HEK293 (cell line): ENCODE results near the gene SOX11.
"Not testable (repeated sequence)": the region's sequence is repeated elsewhere in the genome, so short reads cannot be mapped to it uniquely, and the experiment has no call there.

Experiments
- CTCF ChIA-PET: fragments of 350-600 bp; formaldehyde crosslinking; extraction: SDS; loops from one replicate; lab custom pipeline; 2021; ENCODE audit warnings: antibody characterized with exemption; lab: Yijun Ruan, JAX
- POLR2A ChIA-PET: fragments of 300-600 bp; formaldehyde crosslinking; extraction: SDS; loops from one replicate; lab custom pipeline; 2020; ENCODE audit warnings: antibody characterized with exemption, inconsistent platforms; lab: Yijun Ruan, JAX
- H3K27ac ChIP-seq: fragments of 200-500 bp; sonication (Bioruptor generic); 2 replicates; pipeline ENCODE4 v1.5.1; 2014; ENCODE audit warnings: low read depth, low read length, control low read depth, inconsistent platforms; ENCODE audit errors: extremely low read depth
- H3K36me3 ChIP-seq, 2 experiments: fragments of 200-500 bp in 1 of 2; sonication (Bioruptor generic) in 1 of 2; 1 replicate in 1 of 2; 2 replicates in 1 of 2; pipeline ENCODE4 v1.5.1; 2014 to 2017; ENCODE audit warnings: inconsistent platforms in 2 of 2, low read length in 2 of 2; ENCODE audit not compliant: control insufficient read depth in 2 of 2, insufficient read depth in 1 of 2
- H3K4me1 ChIP-seq: fragments of 200-500 bp; sonication (Bioruptor generic); 2 replicates; pipeline ENCODE4 v1.5.1; 2014; ENCODE audit warnings: mild to moderate bottlenecking, low read length, inconsistent platforms; ENCODE audit not compliant: control insufficient read depth, insufficient read depth
- H3K4me3 ChIP-seq: 2 replicates; pipeline ENCODE4 v1.5.1; 2011; ENCODE audit warnings: low read depth, mild to moderate bottlenecking, control low read depth, low read length, moderate library complexity
- H3K9me3 ChIP-seq: fragments of 200-500 bp; sonication (Bioruptor generic); 2 replicates; pipeline ENCODE4 v1.5.1; 2014; ENCODE audit warnings: low read depth, low read length, inconsistent platforms; ENCODE audit not compliant: control insufficient read depth, insufficient read depth
- BCL11B ChIP-seq: fragments of 450-650 bp; formaldehyde crosslinking; IDR thresholded peaks from 2 replicates; pipeline ENCODE4 v1.5.1; 2016; ENCODE audit warnings: low read depth, missing biosample characterization, missing genetic modification characterization
- HOXA7 ChIP-seq: sonication (generic); formaldehyde crosslinking; IDR thresholded peaks from 2 replicates; pipeline ENCODE4 v1.8.1; 2022; ENCODE audit warnings: missing genetic modification reagents, borderline replicate concordance
- KLF10 ChIP-seq: fragments of 450-650 bp; IDR thresholded peaks from 2 replicates; pipeline ENCODE4 v1.5.1; 2018; ENCODE audit warnings: missing biosample characterization, mild to moderate bottlenecking, missing genetic modification characterization
- KLF7 ChIP-seq: fragments of 450-650 bp; formaldehyde crosslinking; IDR thresholded peaks from 2 replicates; pipeline ENCODE4 v1.5.1; 2016; ENCODE audit warnings: missing biosample characterization, missing genetic modification characterization, borderline replicate concordance
- SP7 ChIP-seq: fragments of 450-650 bp; formaldehyde crosslinking; IDR thresholded peaks from 2 replicates; pipeline ENCODE4 v1.5.1; 2016; ENCODE audit warnings: missing biosample characterization, missing genetic modification characterization
- TCF7L2 ChIP-seq: IDR thresholded peaks from 2 replicates; pipeline ENCODE4 v1.6.1; 2011; ENCODE audit warnings: low read depth, mild to moderate bottlenecking, inconsistent platforms, low read length, moderate library complexity, borderline replicate concordance
- ZNF114 ChIP-seq: fragments of 450-650 bp; formaldehyde crosslinking; IDR thresholded peaks from 2 replicates; pipeline ENCODE4 v1.5.0; 2017; ENCODE audit warnings: missing biosample characterization, missing genetic modification characterization
- ZNF16 ChIP-seq: fragments of 450-650 bp; formaldehyde crosslinking; IDR thresholded peaks from 2 replicates; pipeline ENCODE4 v1.5.1; 2016; ENCODE audit warnings: low read depth, missing biosample characterization, missing genetic modification characterization
- ZNF202 ChIP-seq: fragments of 450-650 bp; formaldehyde crosslinking; IDR thresholded peaks from 2 replicates; pipeline ENCODE4 v1.5.1; 2016; ENCODE audit warnings: missing biosample characterization, missing genetic modification characterization, borderline replicate concordance
- ZNF274 ChIP-seq, 2 experiments: fragments of 200-500 bp in 1 of 2; fragments of 450-650 bp in 1 of 2; sonication (Bioruptor generic) in 1 of 2; formaldehyde crosslinking in 1 of 2; IDR thresholded peaks; 2 replicates each; pipeline versions ENCODE4 v1.5.1 to v1.6.1; 2014 to 2016; ENCODE audit warnings: borderline replicate concordance in 1 of 2, inconsistent platforms in 1 of 2, low read length in 1 of 2, missing biosample characterization in 1 of 2, missing genetic modification characterization in 1 of 2
- ZNF366 ChIP-seq: fragments of 450-650 bp; formaldehyde crosslinking; conservative IDR thresholded peaks from 2 replicates; pipeline ENCODE4 v1.5.1; 2016; ENCODE audit warnings: missing biosample characterization, missing genetic modification characterization
- ZNF548 ChIP-seq: fragments of 450-650 bp; formaldehyde crosslinking; IDR thresholded peaks from 2 replicates; pipeline ENCODE4 v1.5.1; 2016; ENCODE audit warnings: missing biosample characterization, missing genetic modification characterization
- ZNF549 ChIP-seq: fragments of 450-650 bp; IDR thresholded peaks from 2 replicates; pipeline ENCODE4 v1.5.1; 2018; ENCODE audit warnings: missing biosample characterization, missing genetic modification characterization, mild to moderate bottlenecking, inconsistent platforms, moderate library complexity
- ZNF561 ChIP-seq: fragments of 450-650 bp; IDR thresholded peaks from 2 replicates; pipeline ENCODE4 v1.5.1; 2018; ENCODE audit warnings: missing biosample characterization, missing genetic modification characterization, borderline replicate concordance
- ZNF585B ChIP-seq: fragments of 450-650 bp; formaldehyde crosslinking; IDR thresholded peaks from 2 replicates; pipeline ENCODE4 v1.5.1; 2016; ENCODE audit warnings: missing biosample characterization, missing genetic modification characterization
- ZNF610 ChIP-seq: fragments of 450-650 bp; formaldehyde crosslinking; IDR thresholded peaks from 2 replicates; pipeline ENCODE4 v1.5.1; 2016; ENCODE audit warnings: missing biosample characterization, missing genetic modification characterization, borderline replicate concordance
- ZNF624 ChIP-seq: fragments of 450-650 bp; formaldehyde crosslinking; IDR thresholded peaks from 2 replicates; pipeline ENCODE4 v1.5.1; 2017; ENCODE audit warnings: missing biosample characterization, missing genetic modification characterization
- ZSCAN30 ChIP-seq: fragments of 450-650 bp; IDR thresholded peaks from 2 replicates; pipeline ENCODE4 v1.5.1; 2018; ENCODE audit warnings: missing biosample characterization, mild to moderate bottlenecking, missing genetic modification characterization, moderate library complexity
- ZXDB ChIP-seq: fragments of 450-650 bp; formaldehyde crosslinking; IDR thresholded peaks from 2 replicates; pipeline ENCODE4 v1.5.1; 2016; ENCODE audit warnings: missing biosample characterization, missing genetic modification characterization
- TF ChIP-seq, protein P1 (sequence below): fragments of 450-650 bp; formaldehyde crosslinking; IDR thresholded peaks from 2 replicates; pipeline ENCODE4 v1.5.1; 2016; ENCODE audit warnings: missing biosample characterization, missing genetic modification characterization
- TF ChIP-seq, protein P2 (sequence below): fragments of 450-650 bp; formaldehyde crosslinking; IDR thresholded peaks from 2 replicates; pipeline ENCODE4 v1.5.1; 2017; ENCODE audit warnings: missing biosample characterization, missing genetic modification characterization
- TF ChIP-seq, protein P3 (sequence below): fragments of 450-650 bp; formaldehyde crosslinking; IDR thresholded peaks from 2 replicates; pipeline ENCODE4 v1.5.1; 2017; ENCODE audit warnings: missing biosample characterization, mild to moderate bottlenecking, missing genetic modification characterization, moderate library complexity

Gene SOX11

DNA sequence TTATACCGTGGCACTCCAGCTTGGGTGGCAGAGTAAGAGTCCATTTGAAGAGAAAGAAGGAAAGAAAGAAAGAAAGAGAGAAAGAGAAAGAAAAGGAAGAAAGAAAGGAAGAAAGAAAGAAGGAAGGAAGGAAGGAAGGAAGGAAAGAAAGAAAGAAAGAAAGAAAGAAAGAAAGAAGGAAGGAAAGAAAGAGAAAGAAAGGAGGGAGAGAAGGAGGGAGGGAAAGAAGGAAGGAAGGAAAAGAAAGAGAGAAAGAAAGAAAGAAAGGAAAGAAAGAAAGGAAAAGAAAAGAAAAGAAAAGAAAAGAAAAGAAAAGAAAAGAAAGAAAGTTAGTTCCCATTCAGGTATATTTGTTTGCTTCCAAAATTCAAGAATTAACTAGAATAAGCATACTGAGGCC lies 24.5 kb upstream of the SOX11 start:
- H3K4me1 ChIP-seq, H3K9me3 ChIP-seq, H3K27ac ChIP-seq, CTCF ChIA-PET, H3K36me3 ChIP-seq, POLR2A ChIA-PET, H3K4me3 ChIP-seq: not testable (repeated sequence)
- TF ChIP-seq ZNF366 (tag by site-specific recombination) = peak; percentile 62

DNA sequence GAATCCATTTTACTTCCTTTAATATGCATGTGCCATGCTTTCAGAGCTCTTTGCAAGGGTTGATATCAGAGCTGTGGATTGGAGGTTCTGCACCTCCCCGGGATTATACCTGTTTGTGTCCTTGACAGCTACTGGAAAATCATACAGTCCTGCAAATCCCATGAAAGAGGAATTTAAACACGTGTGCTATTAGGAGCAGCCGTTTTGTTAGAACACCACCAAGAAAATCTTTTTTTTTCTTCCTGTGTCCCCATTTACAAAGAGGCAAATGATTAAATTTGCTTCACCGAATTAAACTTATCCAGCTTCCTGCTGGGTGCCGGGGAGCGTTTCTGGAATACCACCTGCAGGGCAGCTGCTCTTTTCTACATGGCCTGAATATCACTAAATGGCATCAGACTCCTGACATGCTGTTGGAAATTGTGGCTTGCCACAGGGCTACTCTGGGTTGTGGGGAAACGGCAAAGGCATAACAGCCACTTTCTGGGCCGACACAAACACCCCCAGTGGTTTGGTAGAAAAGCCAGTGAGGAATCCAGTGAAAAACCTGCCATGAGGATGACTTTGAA lies 23.4 kb upstream of the SOX11 start:
- Histone ChIP-seq H3K4me3 (no peak overlapping the region), H3K36me3 (no peaks in the 10 kb centered on the region), H3K9me3 (no peaks in the 10 kb centered on the region), H3K27ac (no peak overlapping the region), H3K4me1 (no peaks in the 10 kb centered on the region)
- TF ChIP-seq TCF7L2 = no peak
- no peak for TF ChIP-seq ZNF624 (tag by site-specific recombination)
- no peak for TF ChIP-seq HOXA7 (CRISPR knock-in tag)
- TF ChIP-seq ZXDB (tag by site-specific recombination) = no peak
- no peak for TF ChIP-seq KLF10 (tag by site-specific recombination)
- CTCF ChIA-PET = no interaction called here
- POLR2A ChIA-PET = no interaction called here

DNA sequence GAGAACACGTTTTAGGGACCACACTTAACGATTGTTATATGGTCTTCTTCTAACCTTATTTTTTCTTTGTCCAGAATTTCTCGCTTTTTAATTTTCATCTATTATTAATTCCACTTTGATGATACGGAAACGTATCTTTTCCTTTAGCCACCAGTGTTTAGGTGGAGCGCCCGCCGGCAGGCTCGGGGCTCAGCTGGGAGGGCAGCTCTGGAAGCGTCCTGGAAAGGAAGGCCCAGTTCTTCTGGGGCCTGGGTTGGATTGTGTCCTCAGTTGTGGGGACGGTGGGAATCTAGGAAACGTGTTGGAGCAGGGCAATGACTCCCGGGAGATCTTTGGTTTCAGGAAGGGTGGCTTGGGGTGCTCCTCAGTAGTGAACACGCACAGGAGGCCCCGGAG lies 19.4 kb upstream of the SOX11 start:
- Histone ChIP-seq H3K36me3 (no peaks in the 10 kb centered on the region), H3K9me3 (no peaks in the 10 kb centered on the region), H3K4me1 (no peaks in the 10 kb centered on the region), H3K27ac (no peak overlapping the region), H3K4me3 (no peak overlapping the region)
- ChIA-PET CTCF (no interaction called here), POLR2A (no interaction called here)
- TF ChIP-seq, protein P1, sequence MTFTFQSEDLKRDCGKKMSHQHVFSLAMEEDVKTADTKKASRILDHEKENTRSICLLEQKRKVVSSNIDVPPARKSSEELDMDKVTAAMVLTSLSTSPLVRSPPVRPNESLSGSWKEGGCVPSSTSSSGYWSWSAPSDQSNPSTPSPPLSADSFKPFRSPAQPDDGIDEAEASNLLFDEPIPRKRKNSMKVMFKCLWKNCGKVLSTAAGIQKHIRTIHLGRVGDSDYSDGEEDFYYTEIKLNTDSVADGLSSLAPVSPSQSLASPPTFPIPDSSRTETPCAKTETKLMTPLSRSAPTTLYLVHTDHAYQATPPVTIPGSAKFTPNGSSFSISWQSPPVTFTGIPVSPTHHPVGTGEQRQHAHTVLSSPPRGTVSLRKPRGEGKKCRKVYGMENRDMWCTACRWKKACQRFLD (tag by site-specific recombination) = no peak
- TF ChIP-seq SP7 (tag by site-specific recombination) (no peak), ZNF561 (no peak), ZNF202 (no peak)

DNA sequence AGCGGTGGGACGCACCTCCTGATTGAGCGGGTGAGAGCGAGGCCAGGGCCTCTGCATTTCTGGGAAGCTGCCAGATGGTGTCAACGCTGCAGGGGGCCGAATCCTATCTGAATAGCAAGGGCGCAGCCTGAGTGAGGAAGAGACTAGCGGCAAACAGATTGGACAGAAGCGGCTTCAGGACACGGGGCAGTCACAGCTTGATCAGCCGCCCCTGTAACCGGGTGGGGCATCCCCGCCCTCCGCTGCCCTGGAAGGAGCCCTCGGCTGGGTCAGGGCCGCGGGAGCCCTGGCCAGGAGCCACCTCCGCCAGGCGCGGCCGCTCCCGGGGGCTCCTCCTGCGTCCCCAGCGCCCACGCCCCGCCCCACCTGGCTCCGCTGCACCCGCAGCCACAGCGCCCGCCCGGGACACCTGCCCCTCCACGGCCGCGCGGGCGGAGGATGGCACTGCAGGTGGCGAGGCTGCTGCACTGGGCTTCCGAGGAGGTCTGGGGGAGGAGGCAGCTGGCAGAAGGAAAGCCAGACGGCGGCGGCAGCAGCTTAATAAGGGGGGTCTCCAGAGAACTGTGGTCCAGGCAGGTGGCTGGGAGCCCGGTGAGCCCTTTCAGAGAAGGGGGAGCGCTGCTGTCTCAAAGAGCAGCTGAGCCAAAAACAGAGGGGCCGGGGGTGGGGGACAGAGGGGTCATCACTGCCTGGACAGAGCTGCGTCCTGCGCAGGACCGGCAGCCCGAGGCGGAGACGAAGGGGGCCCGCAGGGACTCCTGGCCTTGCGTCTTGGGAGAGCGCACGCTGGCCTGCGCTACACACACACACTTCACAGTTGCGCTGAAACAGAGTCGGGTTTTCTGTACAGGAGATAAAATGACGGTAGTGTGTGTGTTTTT lies 18.8 kb upstream of the SOX11 start:
- ChIA-PET CTCF (interaction anchor here (0.6 kb wide), 1 partner anchor 1150 kb away, joined by 3 read pairs; no protein-coding TSS in a partner anchor), POLR2A (interaction anchor here (1.2 kb wide), 1 partner anchor 19 kb away, joined by 4 read pairs; the partner anchor contains the start of gene SOX11)
- TF ChIP-seq, protein P2, sequence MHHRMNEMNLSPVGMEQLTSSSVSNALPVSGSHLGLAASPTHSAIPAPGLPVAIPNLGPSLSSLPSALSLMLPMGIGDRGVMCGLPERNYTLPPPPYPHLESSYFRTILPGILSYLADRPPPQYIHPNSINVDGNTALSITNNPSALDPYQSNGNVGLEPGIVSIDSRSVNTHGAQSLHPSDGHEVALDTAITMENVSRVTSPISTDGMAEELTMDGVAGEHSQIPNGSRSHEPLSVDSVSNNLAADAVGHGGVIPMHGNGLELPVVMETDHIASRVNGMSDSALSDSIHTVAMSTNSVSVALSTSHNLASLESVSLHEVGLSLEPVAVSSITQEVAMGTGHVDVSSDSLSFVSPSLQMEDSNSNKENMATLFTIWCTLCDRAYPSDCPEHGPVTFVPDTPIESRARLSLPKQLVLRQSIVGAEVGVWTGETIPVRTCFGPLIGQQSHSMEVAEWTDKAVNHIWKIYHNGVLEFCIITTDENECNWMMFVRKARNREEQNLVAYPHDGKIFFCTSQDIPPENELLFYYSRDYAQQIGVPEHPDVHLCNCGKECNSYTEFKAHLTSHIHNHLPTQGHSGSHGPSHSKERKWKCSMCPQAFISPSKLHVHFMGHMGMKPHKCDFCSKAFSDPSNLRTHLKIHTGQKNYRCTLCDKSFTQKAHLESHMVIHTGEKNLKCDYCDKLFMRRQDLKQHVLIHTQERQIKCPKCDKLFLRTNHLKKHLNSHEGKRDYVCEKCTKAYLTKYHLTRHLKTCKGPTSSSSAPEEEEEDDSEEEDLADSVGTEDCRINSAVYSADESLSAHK = no peak
- TF ChIP-seq ZNF585B (tag by site-specific recombination) = no peak
- TF ChIP-seq ZNF114 (tag by site-specific recombination) = no peak
- no peak for TF ChIP-seq ZNF561
- no peak for TF ChIP-seq ZNF610
- TF ChIP-seq, protein P3, sequence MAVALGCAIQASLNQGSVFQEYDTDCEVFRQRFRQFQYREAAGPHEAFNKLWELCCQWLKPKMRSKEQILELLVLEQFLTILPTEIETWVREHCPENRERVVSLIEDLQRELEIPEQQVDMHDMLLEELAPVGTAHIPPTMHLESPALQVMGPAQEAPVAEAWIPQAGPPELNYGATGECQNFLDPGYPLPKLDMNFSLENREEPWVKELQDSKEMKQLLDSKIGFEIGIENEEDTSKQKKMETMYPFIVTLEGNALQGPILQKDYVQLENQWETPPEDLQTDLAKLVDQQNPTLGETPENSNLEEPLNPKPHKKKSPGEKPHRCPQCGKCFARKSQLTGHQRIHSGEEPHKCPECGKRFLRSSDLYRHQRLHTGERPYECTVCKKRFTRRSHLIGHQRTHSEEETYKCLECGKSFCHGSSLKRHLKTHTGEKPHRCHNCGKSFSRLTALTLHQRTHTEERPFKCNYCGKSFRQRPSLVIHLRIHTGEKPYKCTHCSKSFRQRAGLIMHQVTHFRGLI (tag by site-specific recombination) = no peak
- TF ChIP-seq ZSCAN30 (tag by site-specific recombination) = no peak
- TF ChIP-seq ZNF274 (IDR thresholded peaks at IDR 0.05; ENCODE audit: low read length) = no peak
- TF ChIP-seq ZNF274 (tag by site-specific recombination; IDR thresholded peaks at IDR 0.05; ENCODE audit: borderline replicate concordance) = no peak
- TF ChIP-seq ZNF549 (tag by site-specific recombination) = no peak
- no peak for TF ChIP-seq ZNF548 (tag by site-specific recombination)
- TF ChIP-seq ZNF16 (tag by site-specific recombination) = no peak
- no peak for TF ChIP-seq BCL11B (tag by site-specific recombination)
- TF ChIP-seq KLF7 = no peak

More for the DNA sequence above, 18.8 kb upstream of the SOX11 start:
- H3K4me3 ChIP-seq = peak overlapping the region; percentile 39
- H3K27ac ChIP-seq = no peak overlapping the region
- no peaks in the 10 kb centered on the region for H3K4me1 ChIP-seq
- H3K9me3 ChIP-seq = no peaks in the 10 kb centered on the region
- H3K36me3 ChIP-seq = no peaks in the 10 kb centered on the region
